Large intestine (tissue), 12 donors: ENCODE data around the gene BDKRB1. TPM values are rescaled to one million over a fixed set of nuclear protein-coding genes. Genes with fewer than 3 reads are reported as not detected.

Experiments
- DNase-seq, 2 donors: peaks; one replicate each; pipeline versions ENCODE4 v3.0.0 to v3.0.0-alpha.2; 2013
- H3K27ac ChIP-seq: one replicate; pipeline ENCODE4 v1.5.1; 2013; ENCODE audit warnings: low read length
- H3K27me3 ChIP-seq: 2 replicates; pipeline ENCODE4 v1.6.1; 2013; ENCODE audit warnings: low read length; ENCODE audit not compliant: control insufficient read depth, insufficient read depth
- H3K36me3 ChIP-seq: 2 replicates; pipeline ENCODE4 v1.6.1; 2013; ENCODE audit warnings: low read length; ENCODE audit not compliant: control insufficient read depth, insufficient read depth
- H3K4me1 ChIP-seq: one replicate; pipeline ENCODE4 v1.6.1; 2013; ENCODE audit warnings: low read length; ENCODE audit not compliant: control insufficient read depth, insufficient read depth
- H3K4me3 ChIP-seq: one replicate; pipeline ENCODE4 v1.5.1; 2013; ENCODE audit warnings: low read length
- H3K9me3 ChIP-seq: one replicate; pipeline ENCODE4 v1.6.1; 2013; ENCODE audit warnings: mild to moderate bottlenecking, low read depth, low read length, moderate library complexity; ENCODE audit not compliant: control insufficient read depth
- whole genome bisulfite sequencing: methylation state at CpG from one replicate; pipeline ENCODE4 v1.1.5; 2013; ENCODE audit warnings: low lambda C conversion rate; ENCODE audit not compliant: insufficient coverage; 5-methylcytosine and 5-hydroxymethylcytosine counted together
- long read RNA-seq, 11 donors: transcript quantifications; one replicate each; lab custom pipeline, GENCODE V29; 2026
- polyA plus RNA-seq: library from polyadenylated mRNA; unstranded; fragments of 120-200 nt; gene quantifications from one replicate; pipeline ENCODE4 v1.2.1, GENCODE V29; 2013

The BDKRB1 gene
- 5.4 TPM for polyA plus RNA-seq
- long read RNA-seq, donor 1, partial matches to known transcripts, result 0 of 1 reads
- long read RNA-seq, donor 1, other reads (novel, unspliced or antisense), result 0 of 1 reads
- long read RNA-seq, donor 2, partial matches to known transcripts, result 0 of 1 reads
- long read RNA-seq, donor 2, other reads (novel, unspliced or antisense), result 0 of 1 reads
- long read RNA-seq, donor 3, result 0 reads
- long read RNA-seq, donor 4, result 0 reads
- long read RNA-seq, donor 5, result 0 reads
- long read RNA-seq, donor 6, partial matches to known transcripts, result 0 of 1 reads
- long read RNA-seq, donor 6, other reads (novel, unspliced or antisense), result 0 of 1 reads
- long read RNA-seq, donor 7, partial matches to known transcripts, result 0 of 1 reads
- long read RNA-seq, donor 7, other reads (novel, unspliced or antisense), result 0 of 1 reads
- long read RNA-seq, donor 8, partial matches to known transcripts, result 0 of 1 reads
- long read RNA-seq, donor 8, other reads (novel, unspliced or antisense), result 0 of 1 reads
- long read RNA-seq, donor 9, partial matches to known transcripts, result 0 of 1 reads
- long read RNA-seq, donor 9, other reads (novel, unspliced or antisense), result 0 of 1 reads
- long read RNA-seq, donor 10, partial matches to known transcripts, result 0 of 6 reads
- long read RNA-seq, donor 10, other reads (novel, unspliced or antisense), result 6 of 6 reads
- long read RNA-seq, donor 11, partial matches to known transcripts, result 0 of 1 reads
- long read RNA-seq, donor 11, other reads (novel, unspliced or antisense), result 0 of 1 reads

GRCh38 chr14:96255501-96256366, at the start of gene BDKRB1:
TSS of gene BDKRB1 (plus strand) at chr14:96256210. CDS start at chr14:96263683, 7,473 bp downstream.
- Histone ChIP-seq H3K36me3 (no peaks in the 10 kb centered on the region), H3K9me3 (no peaks in the 10 kb centered on the region), H3K27ac (peak within 1 kb of the TSS; percentile 44), H3K4me1 (peaks cover 7% of the 10 kb centered on the region), H3K27me3 (no peaks in the 10 kb centered on the region), H3K4me3 (no peak within 1 kb of the TSS)
- WGBS, result 40% methylated on average over 1 of the region's 12 CpGs
- DNase-seq, result no peak

GRCh38 chr14:96206461-96206860, 49.5 kb upstream of the BDKRB1 start:
- H3K4me3 ChIP-seq, result peak overlapping the region; percentile 1

GRCh38 chr14:96207686-96208085, 48.3 kb upstream of the BDKRB1 start:
- Histone ChIP-seq H3K9me3 (no peaks in the 10 kb centered on the region), H3K27me3 (no peaks in the 10 kb centered on the region), H3K36me3 (peaks cover 12% of the 10 kb centered on the region), H3K27ac (no peak overlapping the region), H3K4me3 (no peak overlapping the region), H3K4me1 (peaks cover 43% of the 10 kb centered on the region)
- WGBS, result no CpG with 5 or more reads among the region's 5 CpGs
- DNase-seq, result no peak

More at GRCh38 chr14:96206461-96206860, 49.5 kb upstream of the BDKRB1 start:
- Histone ChIP-seq H3K4me1 (peaks cover 54% of the 10 kb centered on the region), H3K27ac (peak overlapping the region; percentile 65), H3K27me3 (no peaks in the 10 kb centered on the region), H3K9me3 (no peaks in the 10 kb centered on the region), H3K36me3 (peaks cover 8% of the 10 kb centered on the region)
- DNase-seq, result peak; percentile 61 to 84
- 30% methylated on average over 2 of the region's 8 CpGs for WGBS

- DNase-seq, result no peak
- H3K27ac ChIP-seq, result no peak overlapping the region
- H3K9me3 ChIP-seq, result no peaks in the 10 kb centered on the region
- H3K27me3 ChIP-seq, result no peaks in the 10 kb centered on the region
- H3K4me3 ChIP-seq, result no peak overlapping the region
- H3K36me3 ChIP-seq, result peaks cover 12% of the 10 kb centered on the region
- WGBS, result 100% methylated on average over 1 of the region's 12 CpGs
- peaks cover 32% of the 10 kb centered on the region for H3K4me1 ChIP-seq
Observed at GRCh38 chr14:96208739-96209138, 47.3 kb upstream of the BDKRB1 start.

- Histone ChIP-seq H3K4me3 (no peak overlapping the region), H3K9me3 (no peaks in the 10 kb centered on the region), H3K27ac (no peak overlapping the region), H3K36me3 (peaks cover 12% of the 10 kb centered on the region), H3K4me1 (peaks cover 1% of the 10 kb centered on the region), H3K27me3 (no peaks in the 10 kb centered on the region)
- DNase-seq, result no peak
Observed at GRCh38 chr14:96212140-96212539, 43.9 kb upstream of the BDKRB1 start.

- no CpG with 5 or more reads among the region's 4 CpGs for WGBS
- Histone ChIP-seq H3K27ac (no peak overlapping the region), H3K36me3 (peaks cover 12% of the 10 kb centered on the region), H3K9me3 (no peaks in the 10 kb centered on the region), H3K4me1 (no peaks in the 10 kb centered on the region), H3K4me3 (no peak overlapping the region), H3K27me3 (no peaks in the 10 kb centered on the region)
- DNase-seq, result no peak
Observed at GRCh38 chr14:96212896-96213295, 43.1 kb upstream of the BDKRB1 start.

- Histone ChIP-seq H3K27me3 (no peaks in the 10 kb centered on the region), H3K27ac (no peak overlapping the region), H3K4me3 (no peak overlapping the region), H3K4me1 (no peaks in the 10 kb centered on the region), H3K9me3 (no peaks in the 10 kb centered on the region), H3K36me3 (peaks cover 12% of the 10 kb centered on the region)
- no peak for DNase-seq
- no CpG with 5 or more reads among the region's 10 CpGs for WGBS
Observed at GRCh38 chr14:96213871-96214465, 42.0 kb upstream of the BDKRB1 start.

- H3K4me3 ChIP-seq, result no peak overlapping the region
- H3K9me3 ChIP-seq, result no peaks in the 10 kb centered on the region
- no peak overlapping the region for H3K27ac ChIP-seq
- peaks cover 12% of the 10 kb centered on the region for H3K36me3 ChIP-seq
- no peak for DNase-seq
- no peaks in the 10 kb centered on the region for H3K27me3 ChIP-seq
- WGBS, result 67% methylated on average over 1 of the region's 4 CpGs
- peaks cover 7% of the 10 kb centered on the region for H3K4me1 ChIP-seq
Observed at GRCh38 chr14:96214793-96215192, 41.2 kb upstream of the BDKRB1 start.

GRCh38 chr14:96215452-96216244, 40.4 kb upstream of the BDKRB1 start:
- Histone ChIP-seq H3K27ac (no peak overlapping the region), H3K27me3 (no peaks in the 10 kb centered on the region), H3K4me1 (peaks cover 12% of the 10 kb centered on the region), H3K9me3 (no peaks in the 10 kb centered on the region), H3K4me3 (no peak overlapping the region), H3K36me3 (peaks cover 8% of the 10 kb centered on the region)
- no peak for DNase-seq
- WGBS, result 80% methylated on average over 1 of the region's 7 CpGs
